Lower leg skin (tissue), 4 donors: ENCODE measurements around the gene RARA. TPM values are rescaled to one million over a fixed set of nuclear protein-coding genes. Genes with fewer than 3 reads are reported as not detected.

Source experiments
- DNase-seq, 2 donors: peaks; one replicate each; pipeline ENCODE4 v3.0.0-alpha.2; 2019; ENCODE audit warnings: low spot score in 2 of 2
- H3K4me3 ChIP-seq: fragments of 200-600 bp; sonication (generic); 2 replicates; pipeline ENCODE4 v1.5.1; 2017; ENCODE audit warnings: mild to moderate bottlenecking, low read depth; ENCODE audit not compliant: poor library complexity, severe bottlenecking
- CTCF ChIP-seq, 3 donors: fragments of 450-650 bp; IDR thresholded peaks; one replicate each; pipeline ENCODE4 v1.5.1; 2016; ENCODE audit warnings: antibody characterized with exemption in 3 of 3, mild to moderate bottlenecking in 3 of 3, moderate library complexity in 2 of 3
- POLR2A ChIP-seq, 2 donors: fragments of 450-650 bp; IDR thresholded peaks; one replicate each; pipeline ENCODE4 v1.6.1; 2016 to 2017; ENCODE audit warnings: antibody characterized with exemption in 2 of 2, mild to moderate bottlenecking in 1 of 2, moderate library complexity in 1 of 2
- WGBS, 2 donors: methylation state at CpG; one replicate each; pipeline ENCODE4 v1.1.5; 2018; 5-methylcytosine and 5-hydroxymethylcytosine counted together
- intact Hi-C: fragments of 100-400 bp; cut with DNase I; formaldehyde crosslinking; loops from one replicate; pipeline ENCODE4 v1.15.0; 2023; ENCODE audit warnings: low total_unique reads
- total RNA-seq, 4 donors: library from RNA; depleted of rRNA; stranded (reverse); fragments of >200 nt; gene quantifications; one replicate each; pipeline ENCODE4 v1.1.0, GENCODE V29; 2016

The RARA gene
- total RNA-seq, 4 donors from 2014 or later: 18.1 to 38.0 (median 25.2) TPM

- WGBS, 2 donors: 27 to 31% methylated on average over 10 of the region's 10 CpGs
- peak in 1 of 2 donors; percentile 93 for DNase-seq
- TF ChIP-seq POLR2A (IDR thresholded peaks at IDR 0.05) (no peak), CTCF (IDR thresholded peaks at IDR 0.05) (no peak)
- H3K4me3 ChIP-seq: no peak overlapping the region
- intact Hi-C loops: no loop called here
Observed at GRCh38 chr17:40323391-40324381, 14.7 kb downstream of the RARA start.

GRCh38 chr17:40325156-40326013, 16.4 kb downstream of the RARA start:
- H3K4me3 ChIP-seq: no peak overlapping the region
- TF ChIP-seq POLR2A (IDR thresholded peaks at IDR 0.05): no peak
- no peak for TF ChIP-seq CTCF (IDR thresholded peaks at IDR 0.05)
- DNase-seq: no peak
- WGBS, 2 donors: 72 to 75% methylated on average over 13 of the region's 13 CpGs
- intact Hi-C loops: no loop called here

- no peak for TF ChIP-seq POLR2A (IDR thresholded peaks at IDR 0.05)
- no peak for TF ChIP-seq CTCF (IDR thresholded peaks at IDR 0.05)
- 50 to 53% methylated on average over 17 of the region's 17 CpGs for WGBS, 2 donors
- no peak for DNase-seq
- intact Hi-C loops: no loop called here
- no peak overlapping the region for H3K4me3 ChIP-seq
Observed at GRCh38 chr17:40326014-40326831, 17.2 kb downstream of the RARA start.

- TF ChIP-seq CTCF (IDR thresholded peaks at IDR 0.05): no peak
- no peak for TF ChIP-seq POLR2A (IDR thresholded peaks at IDR 0.05)
- no peak overlapping the region for H3K4me3 ChIP-seq
- intact Hi-C loops: no loop called here
- DNase-seq: no peak
- 38 to 60% methylated on average over 1 of the region's 1 CpG for WGBS, 2 donors
Observed at GRCh38 chr17:40326832-40327199, 17.8 kb downstream of the RARA start.

GRCh38 chr17:40327244-40327729, 18.3 kb downstream of the RARA start:
- no peak for DNase-seq
- intact Hi-C loops: no loop called here
- no peak for TF ChIP-seq POLR2A (IDR thresholded peaks at IDR 0.05)
- no peak for TF ChIP-seq CTCF (IDR thresholded peaks at IDR 0.05)
- H3K4me3 ChIP-seq: no peak overlapping the region
- WGBS, 2 donors: 59 to 70% methylated on average over 3 to 4 of the region's 4 CpGs
